ENCODE results near the gene ACAN. TPM values are rescaled to one million over a fixed set of nuclear protein-coding genes. Genes with fewer than 3 reads are reported as not detected.

Gene ACAN
- total RNA-seq, 1 experiment from 2014 or later: 0.03 TPM

DNA sequence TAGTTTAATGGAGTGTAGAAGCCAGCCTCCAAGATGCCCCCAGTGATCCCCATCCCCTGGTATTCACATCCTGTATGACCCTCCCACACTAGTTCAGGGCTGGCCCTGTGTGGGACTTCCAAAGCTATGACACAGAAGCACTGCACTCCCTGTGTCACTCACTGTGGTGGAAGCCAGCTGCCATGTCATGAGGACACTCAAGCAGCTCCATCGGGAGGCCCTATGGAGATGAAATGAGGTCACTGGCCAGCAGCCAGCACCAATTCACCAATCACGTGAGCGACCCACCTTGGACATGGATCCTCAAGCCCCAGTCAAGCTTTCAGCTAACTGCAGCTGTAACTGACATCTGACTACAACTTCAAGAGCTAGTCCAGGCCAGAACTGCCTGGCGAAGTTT is 3.9 kb upstream of the ACAN start:
- H3K27ac ChIP-seq (ENCODE audit: low read length): no peak overlapping the region
- H3K27me3 ChIP-seq (ENCODE audit: control insufficient read depth, insufficient read depth, low read length): peaks cover 5% of the 10 kb centered on the region; the same call in 1 of the 2 replicates
- no peaks in the 10 kb centered on the region for H3K4me1 ChIP-seq (ENCODE audit: control insufficient read depth, insufficient read depth, low read length)
- ATAC-seq (no peak), DNase-seq (ENCODE audit: low read depth, low spot score) (no peak)
- POLR2A ChIA-PET: interaction anchor here (0.5 kb wide), 1 partner anchor 30 kb away, joined by 3 read pairs; no protein-coding TSS in a partner anchor
- H3K9me3 ChIP-seq (ENCODE audit: control insufficient read depth, insufficient read depth, low read depth, low read length): no peaks in the 10 kb centered on the region
- TF ChIP-seq SIN3A (IDR thresholded peaks at IDR 0.05; ENCODE audit: borderline replicate concordance, insufficient read depth, low read depth, low read length): no peak
- no peak for TF ChIP-seq TCF7L2 (IDR thresholded peaks at IDR 0.05; ENCODE audit: low read depth, low read length)
- TF ChIP-seq, protein P1, sequence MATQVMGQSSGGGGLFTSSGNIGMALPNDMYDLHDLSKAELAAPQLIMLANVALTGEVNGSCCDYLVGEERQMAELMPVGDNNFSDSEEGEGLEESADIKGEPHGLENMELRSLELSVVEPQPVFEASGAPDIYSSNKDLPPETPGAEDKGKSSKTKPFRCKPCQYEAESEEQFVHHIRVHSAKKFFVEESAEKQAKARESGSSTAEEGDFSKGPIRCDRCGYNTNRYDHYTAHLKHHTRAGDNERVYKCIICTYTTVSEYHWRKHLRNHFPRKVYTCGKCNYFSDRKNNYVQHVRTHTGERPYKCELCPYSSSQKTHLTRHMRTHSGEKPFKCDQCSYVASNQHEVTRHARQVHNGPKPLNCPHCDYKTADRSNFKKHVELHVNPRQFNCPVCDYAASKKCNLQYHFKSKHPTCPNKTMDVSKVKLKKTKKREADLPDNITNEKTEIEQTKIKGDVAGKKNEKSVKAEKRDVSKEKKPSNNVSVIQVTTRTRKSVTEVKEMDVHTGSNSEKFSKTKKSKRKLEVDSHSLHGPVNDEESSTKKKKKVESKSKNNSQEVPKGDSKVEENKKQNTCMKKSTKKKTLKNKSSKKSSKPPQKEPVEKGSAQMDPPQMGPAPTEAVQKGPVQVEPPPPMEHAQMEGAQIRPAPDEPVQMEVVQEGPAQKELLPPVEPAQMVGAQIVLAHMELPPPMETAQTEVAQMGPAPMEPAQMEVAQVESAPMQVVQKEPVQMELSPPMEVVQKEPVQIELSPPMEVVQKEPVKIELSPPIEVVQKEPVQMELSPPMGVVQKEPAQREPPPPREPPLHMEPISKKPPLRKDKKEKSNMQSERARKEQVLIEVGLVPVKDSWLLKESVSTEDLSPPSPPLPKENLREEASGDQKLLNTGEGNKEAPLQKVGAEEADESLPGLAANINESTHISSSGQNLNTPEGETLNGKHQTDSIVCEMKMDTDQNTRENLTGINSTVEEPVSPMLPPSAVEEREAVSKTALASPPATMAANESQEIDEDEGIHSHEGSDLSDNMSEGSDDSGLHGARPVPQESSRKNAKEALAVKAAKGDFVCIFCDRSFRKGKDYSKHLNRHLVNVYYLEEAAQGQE (IDR thresholded peaks at IDR 0.05; ENCODE audit: insufficient read depth in 1 of 2, low read depth in 2 of 2, low read length in 1 of 2): no peak
- no peaks in the 10 kb centered on the region for H3K36me3 ChIP-seq (ENCODE audit: control insufficient read depth, insufficient read depth, low read length)
- intact Hi-C loops (cut with micrococcal nuclease; ENCODE audit: unreplicated experiment) (no loop called here), in situ Hi-C loops (cut with HindIII; ENCODE audit: low pct_unique_long_range_greater_than_20kb, low sequenced_read_pairs) (no loop called here)
- CTCF ChIA-PET: no interaction called here
- no peak overlapping the region for H3K4me3 ChIP-seq (ENCODE audit: low read depth in 2 of 2, low read length in 2 of 2)
- BruUV-seq (replicated peaks): no TSS peak

GRCh38 chr15:88800026-88800425 is 3.2 kb upstream of the ACAN start:
- in situ Hi-C loops (cut with HindIII; ENCODE audit: low pct_unique_long_range_greater_than_20kb, low sequenced_read_pairs) (no loop called here), intact Hi-C loops (cut with micrococcal nuclease; ENCODE audit: unreplicated experiment) (no loop called here)
- no peaks in the 10 kb centered on the region for H3K9me3 ChIP-seq (ENCODE audit: control insufficient read depth, insufficient read depth, low read depth, low read length)
- BruUV-seq (replicated peaks): no TSS peak
- H3K4me1 ChIP-seq (ENCODE audit: control insufficient read depth, insufficient read depth, low read length): no peaks in the 10 kb centered on the region
- DNase-seq (ENCODE audit: low read depth, low spot score): peak; percentile 15
- H3K27ac ChIP-seq (ENCODE audit: low read length): no peak overlapping the region
- no peak overlapping the region for H3K4me3 ChIP-seq (ENCODE audit: low read depth in 2 of 2, low read length in 2 of 2)
- no peak for TF ChIP-seq SIN3A (IDR thresholded peaks at IDR 0.05; ENCODE audit: borderline replicate concordance, insufficient read depth, low read depth, low read length)
- TF ChIP-seq, protein P2, sequence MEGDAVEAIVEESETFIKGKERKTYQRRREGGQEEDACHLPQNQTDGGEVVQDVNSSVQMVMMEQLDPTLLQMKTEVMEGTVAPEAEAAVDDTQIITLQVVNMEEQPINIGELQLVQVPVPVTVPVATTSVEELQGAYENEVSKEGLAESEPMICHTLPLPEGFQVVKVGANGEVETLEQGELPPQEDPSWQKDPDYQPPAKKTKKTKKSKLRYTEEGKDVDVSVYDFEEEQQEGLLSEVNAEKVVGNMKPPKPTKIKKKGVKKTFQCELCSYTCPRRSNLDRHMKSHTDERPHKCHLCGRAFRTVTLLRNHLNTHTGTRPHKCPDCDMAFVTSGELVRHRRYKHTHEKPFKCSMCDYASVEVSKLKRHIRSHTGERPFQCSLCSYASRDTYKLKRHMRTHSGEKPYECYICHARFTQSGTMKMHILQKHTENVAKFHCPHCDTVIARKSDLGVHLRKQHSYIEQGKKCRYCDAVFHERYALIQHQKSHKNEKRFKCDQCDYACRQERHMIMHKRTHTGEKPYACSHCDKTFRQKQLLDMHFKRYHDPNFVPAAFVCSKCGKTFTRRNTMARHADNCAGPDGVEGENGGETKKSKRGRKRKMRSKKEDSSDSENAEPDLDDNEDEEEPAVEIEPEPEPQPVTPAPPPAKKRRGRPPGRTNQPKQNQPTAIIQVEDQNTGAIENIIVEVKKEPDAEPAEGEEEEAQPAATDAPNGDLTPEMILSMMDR (IDR thresholded peaks at IDR 0.05): no peak
- no peak for TF ChIP-seq TCF7L2 (IDR thresholded peaks at IDR 0.05; ENCODE audit: low read depth, low read length)
- no peak for TF ChIP-seq POLR2AphosphoS5 (IDR thresholded peaks at IDR 0.05; ENCODE audit: low read depth, low read length)
- TF ChIP-seq, protein P1 (IDR thresholded peaks at IDR 0.05; ENCODE audit: insufficient read depth in 1 of 2, low read depth in 2 of 2, low read length in 1 of 2): no peak
- POLR2A ChIA-PET: interaction anchor here (0.6 kb wide), 1 partner anchor 13 kb away, joined by 5 read pairs; no protein-coding TSS in a partner anchor
- CTCF ChIA-PET: no interaction called here
- H3K27me3 ChIP-seq (ENCODE audit: control insufficient read depth, insufficient read depth, low read length): peaks cover 12% of the 10 kb centered on the region
- peak; percentile 77 for ATAC-seq
- H3K36me3 ChIP-seq (ENCODE audit: control insufficient read depth, insufficient read depth, low read length): no peaks in the 10 kb centered on the region

Data from Panc1 (cell line).